IPS-NIHi7 (cell line): ENCODE data around the gene ANO4.

Experiments
- DNase-seq: peaks from one replicate; pipeline ENCODE4 v3.0.0; 2012; ENCODE audit warnings: mixed read lengths; ENCODE audit errors: extremely low spot score

ANO4 gene

DNA sequence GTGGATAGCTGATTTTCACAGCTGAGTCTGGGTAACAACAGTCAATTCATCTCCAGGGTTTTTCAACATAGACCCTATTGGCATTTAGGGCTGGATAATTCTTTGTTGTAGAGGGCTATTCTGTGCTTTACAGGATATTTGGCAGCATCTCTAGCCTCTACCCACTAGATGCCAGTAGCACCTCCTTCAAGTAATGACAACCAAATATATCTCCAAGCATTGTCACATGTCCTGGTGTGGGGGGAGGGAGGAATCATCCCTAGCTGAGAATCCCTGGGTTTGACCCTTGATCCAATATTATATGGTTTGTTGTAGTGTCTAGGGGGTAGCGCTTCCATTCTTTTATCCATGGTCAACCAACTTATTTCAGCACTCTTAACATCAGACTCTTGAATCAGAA, 157.2 kb downstream of the ANO4 start:
- DNase-seq = no peak

- no peak for DNase-seq
These were observed 158.6 kb downstream of the ANO4 start for GRCh38 chr12:100953217-100953616.

GRCh38 chr12:100953677-100954076, 159.1 kb downstream of the ANO4 start:
- peak; percentile 22 for DNase-seq

GRCh38 chr12:100954118-100954517, 159.5 kb downstream of the ANO4 start:
- DNase-seq = no peak

- peak; percentile 60 for DNase-seq
These were observed 160.6 kb downstream of the ANO4 start for GRCh38 chr12:100955139-100955538.

DNA sequence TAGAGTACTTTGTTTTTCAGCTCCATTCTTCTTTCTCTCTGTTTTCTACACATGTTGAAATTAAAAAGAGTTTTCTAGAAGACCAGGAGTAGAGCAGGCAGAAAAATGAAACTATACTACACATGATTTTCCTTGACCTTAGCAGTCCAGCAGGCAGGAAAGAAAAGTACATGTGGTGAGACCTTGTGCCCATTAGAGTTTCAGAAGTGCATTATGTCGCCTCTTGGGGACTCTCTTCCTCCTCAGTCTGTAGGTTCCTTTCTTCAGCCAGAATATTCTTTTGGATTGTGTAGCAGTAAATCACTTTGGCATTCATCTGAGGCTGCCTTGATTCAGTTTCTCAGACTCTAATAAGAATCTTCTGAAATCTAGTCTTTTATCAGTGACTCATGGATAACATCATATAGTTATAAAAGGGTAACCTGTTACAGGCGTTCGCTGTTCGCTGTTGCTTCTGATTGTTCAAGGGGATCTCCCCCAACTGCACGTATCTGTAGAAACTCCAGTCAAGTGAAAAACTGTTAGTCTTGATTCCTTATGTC, 161.8 kb downstream of the ANO4 start:
- DNase-seq = no peak

DNA sequence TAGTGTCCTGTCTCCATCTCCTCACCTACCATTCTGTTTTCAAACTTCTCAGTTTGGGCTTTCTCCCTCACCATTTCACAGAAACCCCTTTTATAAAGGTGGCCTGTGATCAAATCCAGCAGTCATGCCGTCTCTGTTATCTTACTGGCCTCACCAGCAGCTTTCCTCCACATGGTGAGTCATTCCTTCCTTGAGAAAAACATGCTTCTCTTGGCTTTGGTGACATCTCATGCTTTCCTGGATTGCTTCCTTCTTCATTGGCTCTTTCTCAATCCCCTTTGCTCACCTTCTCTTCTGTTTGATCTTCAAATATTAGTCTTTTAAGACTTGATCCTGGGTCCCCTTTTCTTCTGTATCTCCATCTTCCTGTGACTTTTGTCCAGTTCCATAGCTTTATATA, 164.9 kb downstream of the ANO4 start:
- DNase-seq = no peak

DNA sequence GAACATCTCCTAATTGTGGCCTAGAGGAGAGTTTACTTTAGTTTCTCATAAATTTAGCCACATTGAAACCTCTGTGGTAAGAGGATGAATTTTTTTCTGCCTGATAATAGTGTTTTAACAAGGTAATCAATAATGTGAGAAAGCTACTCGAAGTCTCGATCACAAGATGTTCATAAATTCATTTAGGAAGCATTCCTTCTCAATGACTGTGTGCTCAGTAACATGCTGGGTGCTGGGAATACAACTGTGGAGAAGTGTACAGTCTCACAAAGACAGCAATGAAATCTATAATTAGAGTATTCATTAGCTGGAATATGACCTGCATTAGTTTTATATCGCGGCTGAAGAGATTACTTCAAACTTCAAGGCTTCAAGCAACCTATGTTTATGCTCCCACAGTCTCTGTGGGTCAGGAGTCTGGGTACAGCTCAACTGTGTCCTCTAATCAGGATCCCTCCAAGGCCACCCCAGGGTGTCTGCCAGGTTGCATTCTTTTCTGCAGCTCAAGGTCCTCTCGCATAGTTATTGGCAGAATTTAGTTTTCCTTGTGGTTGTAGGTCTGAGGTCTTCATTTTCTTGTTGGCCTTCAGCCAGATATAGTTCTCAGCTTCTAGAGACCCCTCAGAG, 167.6 kb downstream of the ANO4 start:
- no peak for DNase-seq

GRCh38 chr12:100963381-100963780, 168.8 kb downstream of the ANO4 start:
- DNase-seq = no peak

- DNase-seq = no peak
These were observed 169.5 kb downstream of the ANO4 start for GRCh38 chr12:100964028-100964427.

GRCh38 chr12:100967189-100967588, 172.6 kb downstream of the ANO4 start:
- DNase-seq = no peak

DNA sequence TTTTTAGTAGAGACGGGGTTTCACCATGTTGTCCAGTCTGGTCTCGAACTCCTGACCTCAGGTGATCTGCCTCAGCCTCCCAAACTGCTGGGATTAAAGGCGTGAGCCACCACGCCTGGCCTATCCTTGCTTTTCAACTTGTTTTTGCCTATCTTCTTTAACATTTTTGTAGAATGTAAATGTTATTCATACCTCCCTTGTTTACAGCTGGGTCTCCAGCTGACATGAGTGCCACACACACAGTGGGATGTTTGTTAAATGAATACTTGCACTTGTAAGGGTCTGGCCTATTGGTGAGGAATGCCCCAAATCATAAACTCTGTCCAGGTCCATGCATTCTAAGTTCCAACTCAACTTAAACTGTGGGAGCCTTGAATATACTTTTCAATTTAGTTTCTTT, 176.3 kb downstream of the ANO4 start:
- no peak for DNase-seq

DNA sequence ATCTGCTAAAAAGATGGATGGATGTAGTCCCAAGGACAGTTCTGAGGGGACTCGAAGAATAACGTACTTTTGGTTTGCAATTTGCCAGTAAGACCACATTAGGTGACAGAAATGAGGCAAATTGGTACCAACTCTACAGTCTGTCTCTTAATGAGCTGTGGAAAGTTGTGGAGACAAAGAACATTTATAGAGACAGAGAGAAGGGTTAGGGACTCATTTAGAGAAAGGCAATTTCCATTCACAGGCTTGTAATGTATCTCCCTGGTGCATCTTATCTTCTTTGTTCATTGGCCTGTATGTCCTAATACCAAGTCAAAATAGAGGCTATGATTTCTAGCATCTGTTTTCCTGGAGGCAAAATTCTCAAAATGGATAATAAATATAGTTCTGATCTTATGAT, 177.5 kb downstream of the ANO4 start:
- DNase-seq = no peak

- DNase-seq = no peak
These were observed 179.8 kb downstream of the ANO4 start for GRCh38 chr12:100974341-100974740.

DNA sequence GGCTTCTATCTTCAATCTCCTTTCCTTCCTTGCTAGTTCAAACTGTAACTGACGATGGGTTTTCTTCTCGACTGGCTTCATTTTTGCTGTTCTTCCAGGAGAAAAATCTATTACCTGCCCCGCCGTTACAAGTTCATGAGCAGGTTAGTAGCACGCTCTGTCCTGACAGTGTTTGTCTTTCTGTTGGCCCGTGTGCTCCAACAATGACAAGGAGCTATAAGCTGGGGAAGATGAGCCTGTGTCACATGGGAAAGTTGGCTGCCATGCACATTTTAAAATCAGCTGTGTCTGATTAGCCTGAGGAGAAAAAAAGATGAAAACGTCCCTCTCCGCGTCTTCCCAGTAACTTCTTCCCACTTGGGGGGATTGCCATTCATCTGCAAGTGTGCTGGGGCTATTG, 180.2 kb downstream of the ANO4 start:
- DNase-seq = no peak

GRCh38 chr12:100976735-100977134, 182.2 kb downstream of the ANO4 start:
- DNase-seq = no peak

- DNase-seq = no peak
These were observed 186.3 kb downstream of the ANO4 start for GRCh38 chr12:100980856-100981255.

DNA sequence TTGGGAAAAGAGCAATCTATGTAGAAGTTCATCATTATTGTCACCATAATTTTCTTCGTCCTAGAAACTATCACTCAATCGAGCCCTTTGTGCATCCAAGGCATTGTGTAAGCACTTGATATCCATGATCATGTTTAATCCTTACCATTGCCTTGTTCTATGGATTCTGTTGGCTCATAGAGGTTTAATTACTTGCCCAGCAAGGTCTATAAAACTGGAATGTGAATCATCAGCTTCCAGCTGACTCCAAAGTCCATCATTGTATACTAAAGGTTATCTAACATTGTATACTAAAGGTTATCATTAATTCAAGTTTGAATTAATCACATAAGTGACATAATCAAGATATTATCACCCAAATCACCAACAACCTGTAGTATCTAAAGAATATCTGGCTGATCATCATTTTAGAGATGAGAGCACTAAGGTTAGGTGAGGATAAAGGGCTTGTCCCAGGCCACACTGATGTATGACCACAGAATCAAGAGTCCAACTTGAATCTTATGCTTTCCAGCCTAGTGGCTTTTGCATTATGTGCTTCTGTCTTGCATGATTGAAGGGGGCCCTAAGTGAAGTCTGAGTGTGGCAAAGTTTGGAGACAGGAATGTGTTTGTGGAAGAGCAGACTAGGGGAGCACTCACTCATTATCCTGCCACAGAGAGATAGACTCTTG, 188.1 kb downstream of the ANO4 start:
- DNase-seq = no peak

GRCh38 chr12:100984796-100985195, 190.2 kb downstream of the ANO4 start:
- no peak for DNase-seq

DNA sequence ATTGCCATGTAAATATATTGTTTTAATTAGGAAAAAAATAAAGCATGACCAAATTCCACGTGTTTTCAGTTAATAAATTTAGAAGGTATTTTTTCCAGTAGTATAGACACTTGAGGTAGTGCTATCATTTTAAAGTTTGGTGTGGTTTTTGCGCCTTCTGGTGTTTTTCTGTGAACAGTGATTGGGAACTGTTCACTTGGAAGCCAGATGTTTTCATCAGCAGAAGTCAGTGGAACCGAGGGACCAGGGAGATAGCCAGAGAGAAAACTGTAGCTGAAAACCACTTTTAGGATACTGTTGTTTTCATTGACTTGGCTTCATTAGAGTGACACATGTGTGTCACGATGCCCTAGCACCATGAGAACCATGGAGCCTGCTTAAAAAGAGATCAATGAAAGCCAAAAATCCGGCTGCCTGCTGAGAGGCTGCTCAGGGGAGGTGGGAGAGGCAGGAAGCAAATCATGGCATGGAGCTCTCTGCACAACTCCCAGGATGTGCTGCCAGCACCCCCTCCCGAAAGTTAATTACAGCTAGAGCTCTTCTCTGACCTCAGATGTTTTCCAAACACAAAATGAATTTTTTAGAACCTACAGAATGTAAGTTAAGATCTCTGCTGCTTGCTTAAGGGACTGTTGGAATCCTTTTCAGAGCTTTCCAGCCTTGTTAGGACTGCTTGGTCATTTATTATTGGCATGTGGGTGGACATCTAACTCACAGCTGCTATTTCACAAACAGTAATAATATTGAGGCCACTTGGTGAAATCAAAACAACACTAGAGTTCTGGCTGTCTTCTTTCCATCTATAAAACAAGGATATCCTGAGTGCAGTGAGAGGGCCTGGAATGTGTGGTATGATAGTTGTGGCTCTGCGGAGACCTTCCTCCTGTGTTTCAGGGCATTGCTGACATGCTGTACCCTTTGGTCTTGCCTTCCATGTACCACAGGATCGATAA, 192.3 kb downstream of the ANO4 start:
- DNase-seq = peak; percentile 49

GRCh38 chr12:100987552-100988521, 193.3 kb downstream of the ANO4 start:
- DNase-seq = peak; percentile 81
